HG02870 (cell line): ENCODE results near the gene UBE2D3.

Experiments used
- ATAC-seq: cut with Tn5 transposase; IDR thresholded peaks from one replicate; pipeline ENCODE4 v1.9.1; 2021; ENCODE audit warnings: mild to moderate bottlenecking, moderate library complexity; ENCODE audit not compliant: unreplicated experiment

UBE2D3 gene

DNA sequence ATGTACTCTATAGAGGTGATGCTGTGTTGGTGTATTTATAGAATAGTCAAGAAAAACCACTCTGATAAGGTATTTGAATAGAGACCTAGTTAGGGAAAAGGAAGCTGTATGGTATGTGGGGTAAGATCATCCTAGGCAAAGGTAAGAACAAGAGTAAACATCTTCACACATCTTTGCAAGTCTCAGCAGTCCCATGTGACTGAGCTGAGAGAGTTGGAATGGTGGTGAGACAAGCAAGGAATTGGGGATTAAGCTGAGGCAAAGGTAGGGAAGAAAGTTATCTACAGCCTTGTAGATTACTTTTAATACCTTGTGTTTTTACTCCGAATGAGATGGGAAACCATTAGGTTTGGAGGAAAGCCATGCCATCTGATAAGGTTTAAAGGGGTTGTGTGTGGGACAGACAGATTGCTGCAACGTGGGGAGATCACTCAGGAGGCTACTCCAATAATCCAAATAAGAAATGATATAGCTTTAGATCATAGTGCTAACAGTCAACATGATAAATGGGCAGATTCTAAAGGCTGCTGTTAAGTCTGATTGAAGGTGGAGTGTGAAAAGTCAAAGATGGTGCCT lies 34.9 kb downstream of the UBE2D3 start:
- ATAC-seq = no peak

GRCh38 chr4:102791318-102791835 lies 36.0 kb downstream of the UBE2D3 start:
- ATAC-seq = no peak

- ATAC-seq = no peak
Observed at GRCh38 chr4:102789317-102789717, 38.0 kb downstream of the UBE2D3 start.

DNA sequence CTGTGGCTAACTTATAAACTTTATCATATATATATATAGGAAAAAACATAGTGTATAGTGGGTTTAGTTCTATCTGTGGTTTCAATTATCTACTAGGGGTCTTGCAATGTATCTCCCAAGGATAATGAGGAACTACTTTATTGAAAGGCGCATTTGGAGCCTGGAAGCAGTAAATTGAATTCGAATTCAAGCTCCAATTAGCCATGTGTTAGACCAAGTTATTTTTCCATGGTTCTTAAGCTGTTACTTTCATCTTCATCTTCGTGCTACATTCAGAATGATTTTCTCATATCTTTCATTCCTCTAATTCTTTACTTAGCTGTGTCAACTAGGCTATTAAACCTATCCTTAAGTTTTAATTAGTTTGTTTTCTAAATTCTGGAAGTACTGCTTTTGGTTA lies 39.4 kb downstream of the UBE2D3 start:
- ATAC-seq = no peak

DNA sequence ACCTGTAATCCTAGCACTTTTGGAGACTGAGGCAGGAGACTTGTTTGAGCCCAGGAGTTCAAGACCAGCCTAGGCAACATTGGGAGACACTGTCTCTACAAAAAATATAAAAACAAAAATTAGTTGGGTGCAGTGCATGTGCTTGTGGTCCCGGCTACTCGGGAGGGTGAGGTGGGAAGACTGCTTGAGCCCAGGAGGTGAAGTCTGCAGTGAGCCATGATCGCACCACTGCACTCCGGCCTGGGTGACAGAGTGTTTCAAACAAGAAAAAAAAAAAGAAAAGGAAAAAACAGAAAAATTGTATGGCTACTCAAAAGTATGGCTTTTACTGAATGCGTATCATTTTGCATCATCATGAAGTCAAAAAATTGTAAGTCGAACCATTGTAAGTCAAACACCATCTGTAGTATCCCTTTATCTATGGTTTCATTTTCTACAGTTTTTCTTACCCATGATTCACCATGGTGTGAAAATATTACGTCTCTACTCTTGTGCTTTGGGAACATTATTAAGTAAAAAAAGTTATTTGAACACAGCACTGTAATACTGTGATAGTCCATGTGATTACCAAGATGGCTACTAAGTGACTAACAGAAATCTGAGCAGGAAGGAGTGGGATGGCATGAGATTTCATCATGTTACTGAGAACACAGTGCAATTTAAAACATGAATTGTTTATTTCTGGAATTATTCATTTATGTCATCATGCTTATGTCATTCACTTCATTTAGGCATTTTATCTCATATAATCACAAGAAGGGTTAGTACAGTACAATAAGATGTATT lies 40.1 kb downstream of the UBE2D3 start:
- no peak for ATAC-seq

- ATAC-seq = no peak
Observed at GRCh38 chr4:102786279-102786678, 41.1 kb downstream of the UBE2D3 start.

GRCh38 chr4:102783006-102783405 lies 44.3 kb downstream of the UBE2D3 start:
- ATAC-seq = no peak

DNA sequence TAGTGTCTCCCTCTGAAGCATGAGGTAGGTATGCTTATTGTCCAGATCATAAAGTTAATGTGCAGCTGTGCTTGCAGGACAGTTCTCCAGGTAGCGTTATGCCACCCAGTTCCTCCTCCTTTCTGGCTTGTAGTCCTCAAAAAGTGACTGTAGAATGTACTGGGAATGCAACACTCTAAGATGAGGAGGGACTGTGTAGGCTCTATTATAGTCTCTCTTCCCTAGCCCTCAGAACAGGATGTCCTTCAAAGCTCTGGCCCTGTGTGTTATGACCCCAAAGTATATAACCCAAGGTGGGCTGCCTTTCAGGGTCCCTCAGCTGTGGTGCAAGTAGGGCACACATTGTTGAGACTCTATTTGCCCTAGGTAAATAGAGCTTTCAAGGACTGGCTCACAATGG lies 45.8 kb downstream of the UBE2D3 start:
- no peak for ATAC-seq

GRCh38 chr4:102780476-102781144 lies 46.7 kb downstream of the UBE2D3 start:
- ATAC-seq = peak; percentile 67

DNA sequence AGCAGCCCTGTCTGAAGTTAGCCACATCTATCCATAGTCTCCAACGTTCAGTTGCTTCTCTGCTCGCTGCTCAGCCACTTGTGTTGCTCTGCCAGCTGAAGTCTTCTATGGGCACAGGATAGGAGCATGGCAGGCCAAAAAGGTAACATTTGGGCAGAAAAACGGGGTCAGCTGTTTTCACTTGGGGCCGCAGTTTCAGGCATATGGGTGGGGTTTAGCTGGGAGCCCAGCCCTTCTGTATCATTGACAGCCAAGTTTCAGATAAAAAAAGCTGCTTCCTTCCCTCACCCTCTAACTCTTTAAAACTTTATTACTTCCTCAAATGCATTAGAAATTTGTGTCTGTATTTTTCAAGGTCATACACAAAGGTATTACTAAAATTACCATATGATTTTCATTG lies 48.1 kb downstream of the UBE2D3 start:
- no peak for ATAC-seq

DNA sequence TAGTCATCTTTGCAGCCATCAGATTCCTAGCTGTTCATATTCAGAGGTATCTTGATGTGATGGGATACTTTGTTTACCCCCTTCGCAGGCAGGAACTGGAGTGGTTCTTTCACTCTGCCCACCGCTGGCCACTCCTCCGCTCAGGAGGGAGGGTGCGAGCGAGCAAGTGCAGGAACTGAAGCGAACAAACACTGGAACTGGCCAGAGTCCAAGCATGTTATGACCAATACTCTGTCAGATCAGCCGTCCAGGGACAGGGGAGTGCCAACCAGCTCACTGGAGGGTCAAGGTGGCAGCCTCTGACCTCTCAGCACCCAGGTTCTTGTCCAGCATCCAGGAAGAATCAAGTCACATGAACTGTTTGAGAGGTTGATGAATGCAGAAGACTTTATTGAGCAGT lies 48.6 kb downstream of the UBE2D3 start:
- ATAC-seq = no peak

DNA sequence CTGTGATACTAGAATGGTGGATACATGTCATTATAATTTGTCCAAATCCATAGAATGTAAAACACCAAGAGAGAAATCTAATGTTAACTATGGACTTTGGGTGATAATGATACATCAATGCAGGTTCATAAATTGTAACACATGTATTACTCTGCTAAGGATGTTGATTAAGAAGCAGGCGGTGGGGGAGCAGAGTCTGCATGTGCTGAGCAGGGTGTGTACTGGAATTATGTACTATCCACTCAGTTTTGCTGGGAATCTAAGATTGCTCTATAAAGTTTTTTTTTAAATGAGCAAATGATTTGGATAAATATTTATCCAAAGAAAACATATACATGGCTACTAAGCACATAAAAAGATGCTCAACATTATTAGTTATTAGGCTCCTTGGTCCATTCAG lies 51.5 kb downstream of the UBE2D3 start:
- no peak for ATAC-seq

DNA sequence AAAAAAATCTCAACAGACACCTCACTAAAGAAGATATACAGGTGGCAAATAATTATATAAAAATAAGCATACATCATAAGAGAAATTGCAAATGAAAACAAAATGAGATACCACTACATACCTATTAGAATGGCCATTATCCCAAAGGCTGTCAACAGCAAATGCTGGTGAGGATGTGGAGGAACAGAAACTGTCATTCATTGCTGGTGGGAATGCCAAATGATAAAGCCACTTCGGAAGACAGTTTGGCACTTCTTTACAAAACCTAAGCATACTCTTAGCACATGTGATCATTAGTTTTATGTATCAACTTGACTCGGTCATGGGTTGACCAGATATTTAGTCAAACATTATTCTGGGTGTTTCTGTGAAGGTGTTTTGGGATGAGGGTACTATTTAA lies 53.1 kb downstream of the UBE2D3 start:
- ATAC-seq = no peak

DNA sequence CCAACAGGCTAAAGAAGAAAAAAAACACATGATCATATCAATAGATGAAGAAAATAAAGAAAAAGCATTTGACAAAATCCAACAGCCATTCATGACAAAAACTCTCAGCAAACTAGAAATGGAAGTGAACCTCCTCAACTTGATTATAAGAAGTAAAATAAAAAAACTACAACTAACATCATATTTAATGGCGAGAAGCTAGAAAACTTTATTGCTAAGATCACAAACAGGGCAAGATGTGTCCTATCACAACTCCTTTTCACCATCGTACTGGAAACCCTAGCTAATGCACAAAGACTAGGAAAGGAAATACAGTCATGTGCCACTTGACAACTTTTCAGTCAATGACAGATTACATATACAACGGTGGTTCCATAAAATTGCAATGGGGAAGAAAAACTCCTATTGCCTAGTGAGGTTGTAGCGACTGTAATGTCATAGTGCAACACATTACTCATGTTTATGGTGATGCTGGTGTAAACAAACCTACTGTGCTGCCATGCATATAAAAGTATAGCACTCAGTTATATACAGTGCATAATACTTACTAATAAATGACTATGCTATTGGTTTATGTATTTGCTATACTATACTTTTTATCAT lies 54.5 kb downstream of the UBE2D3 start:
- ATAC-seq = no peak

DNA sequence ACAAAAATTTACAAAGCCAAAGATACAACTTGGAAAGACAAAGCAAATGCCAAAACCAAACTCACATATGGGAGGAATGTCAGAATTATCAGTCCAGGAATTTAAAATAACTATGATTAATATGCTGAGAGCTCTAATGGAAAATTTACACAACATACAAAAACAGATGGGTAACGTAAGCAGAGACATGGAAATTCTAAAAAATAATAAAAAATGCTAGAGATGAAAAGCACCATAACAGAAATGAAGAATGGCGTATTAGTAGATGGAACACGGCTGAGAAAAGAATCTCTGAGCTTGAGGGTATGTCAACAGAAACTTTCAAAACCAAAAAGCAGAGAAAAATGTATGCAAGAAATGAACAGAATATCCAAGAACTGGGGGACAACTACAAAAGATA lies 62.5 kb downstream of the UBE2D3 start:
- no peak for ATAC-seq

DNA sequence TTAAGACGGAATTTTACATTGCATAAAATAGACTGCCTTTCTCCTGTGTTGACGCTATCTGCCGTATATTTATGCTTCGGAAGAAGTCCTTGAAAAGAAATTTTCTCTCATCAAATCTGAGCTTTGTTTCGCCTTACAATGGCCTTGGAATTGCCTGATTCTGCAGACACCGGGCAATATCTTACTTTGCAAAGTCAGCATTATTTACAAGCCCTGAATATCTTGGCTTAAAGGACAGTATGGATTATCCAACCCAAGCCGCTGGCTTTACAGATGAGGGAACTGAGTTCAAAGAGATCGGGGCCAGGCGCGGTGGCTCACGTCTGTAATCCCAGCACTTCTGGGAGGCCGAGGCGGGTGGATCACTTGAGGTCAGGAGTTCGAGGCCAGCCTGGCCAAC lies 65.4 kb downstream of the UBE2D3 start:
- ATAC-seq = no peak

DNA sequence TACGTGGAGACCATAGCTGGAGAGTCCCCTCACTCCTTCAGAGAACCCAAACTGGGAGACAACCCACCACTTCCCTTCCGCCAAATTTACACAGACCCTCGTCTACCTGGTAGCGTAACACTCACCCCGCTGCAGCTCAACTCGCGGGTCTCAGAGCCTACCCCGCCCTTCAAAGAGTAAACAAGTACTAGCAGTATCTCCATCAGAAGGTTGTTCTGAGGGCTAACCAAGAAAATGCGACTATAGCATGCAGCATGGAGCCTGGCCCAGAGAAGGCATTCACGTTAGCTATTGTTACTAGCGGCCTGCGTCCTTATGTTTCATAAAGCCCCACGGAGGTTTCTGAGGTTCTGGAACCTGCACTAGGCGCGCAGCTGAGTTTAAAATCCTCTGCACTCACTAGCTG lies 66.1 kb downstream of the UBE2D3 start:
- ATAC-seq = peak; percentile 11

DNA sequence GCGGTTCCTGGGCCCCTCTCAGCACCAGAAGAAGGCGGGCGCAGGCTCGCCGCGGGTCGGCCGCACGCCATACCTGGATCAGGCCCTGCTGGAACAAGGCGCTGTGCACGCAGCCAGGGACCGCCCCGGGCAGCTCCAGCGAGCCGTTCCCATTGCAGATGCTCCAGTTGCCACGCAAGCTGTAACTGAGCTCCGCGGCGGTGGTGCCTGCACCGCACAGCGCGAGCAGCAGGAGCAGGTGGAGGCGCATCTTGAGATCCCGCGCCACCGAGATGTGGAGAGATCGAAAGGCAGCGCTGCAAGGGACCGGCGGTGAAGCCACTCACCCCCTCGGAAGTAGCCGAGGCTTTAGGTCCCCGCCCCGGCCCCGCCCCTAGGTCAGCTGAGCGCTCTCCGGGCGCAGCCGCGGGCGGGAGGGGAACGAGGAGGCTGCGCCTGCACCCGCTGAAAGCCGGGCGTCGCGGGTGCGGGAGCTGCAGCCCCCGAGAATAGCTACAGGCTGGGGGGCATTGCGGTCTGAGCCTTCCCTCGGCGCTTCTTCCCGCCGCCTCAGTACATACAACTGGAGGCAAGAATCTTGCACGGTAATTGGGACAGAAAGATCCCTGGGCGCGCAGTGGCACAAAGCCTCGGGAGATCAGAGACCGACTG lies 66.6 kb downstream of the UBE2D3 start, which contains the start of gene MANBA:
Gene MANBA (minus strand): TSS at position 324 of the 651 bp plus-strand sequence. CDS start 74 bp downstream, at position 250.
- ATAC-seq = peak; percentile 84

DNA sequence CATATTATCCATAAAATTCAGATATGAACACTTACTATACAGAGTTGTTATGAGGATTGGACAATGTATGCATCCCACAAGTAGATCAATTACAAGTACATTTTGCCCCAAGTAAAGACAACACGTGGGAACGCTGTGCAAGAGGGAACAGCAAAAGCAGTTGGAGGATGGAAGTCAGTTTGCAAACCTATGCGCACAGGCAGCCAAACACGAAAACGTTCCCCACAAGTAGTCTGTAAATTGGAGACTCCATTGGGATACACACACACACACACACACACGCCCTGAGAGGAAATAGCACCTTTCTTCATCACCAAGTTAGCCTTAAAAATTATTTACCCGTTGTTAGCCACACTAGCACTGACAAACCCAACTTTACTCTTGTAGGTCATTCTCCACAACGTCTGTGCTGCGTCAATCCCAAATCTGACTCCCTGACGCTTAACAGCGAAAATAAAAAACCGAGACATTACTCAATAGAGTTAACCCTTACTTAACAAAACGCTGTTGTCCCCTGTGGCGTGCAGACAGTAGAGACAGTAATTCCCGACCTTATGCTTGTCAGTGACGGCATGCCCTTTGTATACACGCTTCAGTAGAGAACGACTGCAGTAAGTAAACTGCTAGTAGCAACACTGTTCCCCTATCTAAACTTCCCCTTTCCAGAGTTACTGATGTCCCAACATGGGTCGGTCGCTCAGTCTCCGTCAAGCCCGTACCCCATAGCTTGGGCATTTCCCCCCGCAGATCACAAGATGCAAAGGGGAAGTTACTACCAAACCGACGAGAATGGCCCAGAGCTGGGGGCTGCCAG lies 67.3 kb downstream of the UBE2D3 start:
- ATAC-seq = peak; percentile 66
